ENCODE data around the gene PSMD13. TPM values are rescaled to one million over a fixed set of nuclear protein-coding genes. Genes with fewer than 3 reads are reported as not detected.

The PSMD13 gene
- total and polyA plus RNA-seq, 2 of the 13 experiments (the other 11 are each of a cell fraction or from before 2014, with no cell fraction given) = 83.0 to 117 TPM

- TF ChIP-seq, protein P1, sequence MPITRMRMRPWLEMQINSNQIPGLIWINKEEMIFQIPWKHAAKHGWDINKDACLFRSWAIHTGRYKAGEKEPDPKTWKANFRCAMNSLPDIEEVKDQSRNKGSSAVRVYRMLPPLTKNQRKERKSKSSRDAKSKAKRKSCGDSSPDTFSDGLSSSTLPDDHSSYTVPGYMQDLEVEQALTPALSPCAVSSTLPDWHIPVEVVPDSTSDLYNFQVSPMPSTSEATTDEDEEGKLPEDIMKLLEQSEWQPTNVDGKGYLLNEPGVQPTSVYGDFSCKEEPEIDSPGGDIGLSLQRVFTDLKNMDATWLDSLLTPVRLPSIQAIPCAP (CRISPR knock-in tag; IDR thresholded peaks at IDR 0.05; ENCODE audit: low read depth) = no peak
- TF ChIP-seq MTF1 (CRISPR knock-in tag; IDR thresholded peaks at IDR 0.05) = no peak
- no peak for TF ChIP-seq CBX2 (IDR thresholded peaks at IDR 0.05; ENCODE audit: low read depth, low read length)
- no peak for TF ChIP-seq CBX2 (CRISPR knock-in tag; IDR thresholded peaks at IDR 0.05; ENCODE audit: low read depth)
- no peak for TF ChIP-seq DPF2 (CRISPR knock-in tag; IDR thresholded peaks at IDR 0.05; ENCODE audit: borderline replicate concordance, low read depth)
- TF ChIP-seq RNF219 (CRISPR knock-in tag; IDR thresholded peaks at IDR 0.05) = no peak
- no peak; the same call in 1 of the 2 replicates for TF ChIP-seq ZNF589 (CRISPR knock-in tag; conservative IDR thresholded peaks at IDR 0.05)
- no peak; the same call in 1 of the 2 replicates for TF ChIP-seq ZNF563 (CRISPR knock-in tag; IDR thresholded peaks at IDR 0.05)
- no peak for TF ChIP-seq TCF7L2 (IDR thresholded peaks at IDR 0.05; ENCODE audit: low read depth, low read length)
- TF ChIP-seq MIER3 (CRISPR knock-in tag; IDR thresholded peaks at IDR 0.05; ENCODE audit: borderline replicate concordance) = no peak
- TF ChIP-seq FUBP1 (CRISPR knock-in tag; IDR thresholded peaks at IDR 0.05; ENCODE audit: borderline replicate concordance) = no peak
- no peak for TF ChIP-seq PITX1 (CRISPR knock-in tag; IDR thresholded peaks at IDR 0.05)
- TF ChIP-seq FOXO1 (CRISPR knock-in tag; IDR thresholded peaks at IDR 0.05) = 0 out of 2 replicates have a peak, but pooled peaks have one; percentile 13
- TF ChIP-seq, protein P2, sequence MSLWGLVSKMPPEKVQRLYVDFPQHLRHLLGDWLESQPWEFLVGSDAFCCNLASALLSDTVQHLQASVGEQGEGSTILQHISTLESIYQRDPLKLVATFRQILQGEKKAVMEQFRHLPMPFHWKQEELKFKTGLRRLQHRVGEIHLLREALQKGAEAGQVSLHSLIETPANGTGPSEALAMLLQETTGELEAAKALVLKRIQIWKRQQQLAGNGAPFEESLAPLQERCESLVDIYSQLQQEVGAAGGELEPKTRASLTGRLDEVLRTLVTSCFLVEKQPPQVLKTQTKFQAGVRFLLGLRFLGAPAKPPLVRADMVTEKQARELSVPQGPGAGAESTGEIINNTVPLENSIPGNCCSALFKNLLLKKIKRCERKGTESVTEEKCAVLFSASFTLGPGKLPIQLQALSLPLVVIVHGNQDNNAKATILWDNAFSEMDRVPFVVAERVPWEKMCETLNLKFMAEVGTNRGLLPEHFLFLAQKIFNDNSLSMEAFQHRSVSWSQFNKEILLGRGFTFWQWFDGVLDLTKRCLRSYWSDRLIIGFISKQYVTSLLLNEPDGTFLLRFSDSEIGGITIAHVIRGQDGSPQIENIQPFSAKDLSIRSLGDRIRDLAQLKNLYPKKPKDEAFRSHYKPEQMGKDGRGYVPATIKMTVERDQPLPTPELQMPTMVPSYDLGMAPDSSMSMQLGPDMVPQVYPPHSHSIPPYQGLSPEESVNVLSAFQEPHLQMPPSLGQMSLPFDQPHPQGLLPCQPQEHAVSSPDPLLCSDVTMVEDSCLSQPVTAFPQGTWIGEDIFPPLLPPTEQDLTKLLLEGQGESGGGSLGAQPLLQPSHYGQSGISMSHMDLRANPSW (CRISPR knock-in tag; IDR thresholded peaks at IDR 0.05; ENCODE audit: borderline replicate concordance) = no peak
- TF ChIP-seq NR2F2 (IDR thresholded peaks at IDR 0.05; ENCODE audit: borderline replicate concordance, low read depth) = no peak
- TF ChIP-seq NFE2L2 (IDR thresholded peaks at IDR 0.05; ENCODE audit: low read length) = no peak
- no peak for TF ChIP-seq ZNF530 (CRISPR knock-in tag; IDR thresholded peaks at IDR 0.05; ENCODE audit: low read depth)
- no peak for TF ChIP-seq TRIM24 (CRISPR knock-in tag; IDR thresholded peaks at IDR 0.05)
- TF ChIP-seq YEATS2 (CRISPR knock-in tag; IDR thresholded peaks at IDR 0.05; ENCODE audit: borderline replicate concordance) = peak; percentile 58
- TF ChIP-seq, protein P3, sequence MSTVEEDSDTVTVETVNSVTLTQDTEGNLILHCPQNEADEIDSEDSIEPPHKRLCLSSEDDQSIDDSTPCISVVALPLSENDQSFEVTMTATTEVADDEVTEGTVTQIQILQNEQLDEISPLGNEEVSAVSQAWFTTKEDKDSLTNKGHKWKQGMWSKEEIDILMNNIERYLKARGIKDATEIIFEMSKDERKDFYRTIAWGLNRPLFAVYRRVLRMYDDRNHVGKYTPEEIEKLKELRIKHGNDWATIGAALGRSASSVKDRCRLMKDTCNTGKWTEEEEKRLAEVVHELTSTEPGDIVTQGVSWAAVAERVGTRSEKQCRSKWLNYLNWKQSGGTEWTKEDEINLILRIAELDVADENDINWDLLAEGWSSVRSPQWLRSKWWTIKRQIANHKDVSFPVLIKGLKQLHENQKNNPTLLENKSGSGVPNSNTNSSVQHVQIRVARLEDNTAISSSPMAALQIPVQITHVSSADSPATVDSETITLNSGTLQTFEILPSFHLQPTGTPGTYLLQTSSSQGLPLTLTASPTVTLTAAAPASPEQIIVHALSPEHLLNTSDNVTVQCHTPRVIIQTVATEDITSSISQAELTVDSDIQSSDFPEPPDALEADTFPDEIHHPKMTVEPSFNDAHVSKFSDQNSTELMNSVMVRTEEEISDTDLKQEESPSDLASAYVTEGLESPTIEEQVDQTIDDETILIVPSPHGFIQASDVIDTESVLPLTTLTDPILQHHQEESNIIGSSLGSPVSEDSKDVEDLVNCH (CRISPR knock-in tag; IDR thresholded peaks at IDR 0.05) = no peak
Observed at GRCh38 chr11:208181-208916, 28.4 kb upstream of the PSMD13 start (continued).

Measured in HepG2 (cell line).